Measurements from ENCODE around the gene TCL1A.
A peak's percentile ranks its signal among the peaks of the same experiment; 100 is the strongest.

The TCL1A gene

DNA sequence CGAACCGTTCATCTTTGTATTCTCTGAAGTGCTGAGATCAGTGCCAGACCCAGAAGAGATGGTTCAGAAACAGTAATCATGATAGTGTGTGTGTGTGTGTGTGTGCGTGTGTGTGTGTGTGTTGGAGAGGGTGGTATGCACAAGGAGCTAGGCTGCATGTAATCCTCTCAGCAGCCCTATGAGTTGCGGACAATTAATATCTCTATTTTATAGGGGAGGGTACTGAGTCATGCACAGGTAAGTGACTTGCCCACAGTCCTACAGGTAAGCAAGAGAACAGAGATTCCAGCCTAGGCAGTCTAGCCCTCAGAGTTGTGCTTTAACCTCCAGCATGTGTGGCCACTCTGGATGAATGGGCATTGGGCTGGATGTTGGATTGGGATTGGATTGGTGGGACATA is 27.9 kb upstream of the TCL1A start:
- Histone ChIP-seq H3K18ac (ENCODE audit: low read length) (no peak overlapping the region), H3K9me3 (replicated peaks in 1 of 2; ENCODE audit: control insufficient read depth in 2 of 2, insufficient read depth in 1 of 2, low read depth in 1 of 2, low read length in 2 of 2) (no peaks in the 10 kb centered on the region), H3K4me3 (ENCODE audit: low read length in 2 of 2) (no peak overlapping the region), H3K36me3 (replicated peaks in 1 of 2; ENCODE audit: control insufficient read depth in 2 of 2, insufficient read depth in 2 of 2, low read length in 2 of 2) (no peaks in the 10 kb centered on the region), H3K4me1 (ENCODE audit: control insufficient read depth in 2 of 2, insufficient read depth in 1 of 2, low read depth in 1 of 2, low read length in 2 of 2) (no peaks in the 10 kb centered on the region), H3K23ac (ENCODE audit: low read depth, low read length, poor library complexity) (no peak overlapping the region), H3K27ac (replicated peaks; ENCODE audit: low read length) (no peak overlapping the region), H3K4ac (ENCODE audit: low read length) (no peak overlapping the region), H3K79me1 (ENCODE audit: low read depth, low read length) (no peaks in the 10 kb centered on the region), H4K91ac (ENCODE audit: low read depth, low read length, poor library complexity) (no peak overlapping the region), H2AK5ac (ENCODE audit: low read depth, low read length) (no peak overlapping the region), H2AFZ (ENCODE audit: low read length) (no peak overlapping the region), H2BK120ac (ENCODE audit: low read depth, low read length) (no peak overlapping the region), H3K27me3 (ENCODE audit: control insufficient read depth in 3 of 3, insufficient read depth in 3 of 3, low read depth in 1 of 3, low read length in 3 of 3) (no peaks in the 10 kb centered on the region), H4K8ac (ENCODE audit: low read depth, low read length) (no peak overlapping the region), H2BK12ac (ENCODE audit: low read length) (no peak overlapping the region), H3K4me2 (ENCODE audit: insufficient read depth, low read length, poor library complexity, severe bottlenecking) (no peak overlapping the region), H3K9ac (ENCODE audit: low read depth, low read length, poor library complexity) (no peak overlapping the region), H2BK5ac (ENCODE audit: low read length) (no peak overlapping the region), H2BK15ac (ENCODE audit: low read length) (no peak overlapping the region), H3K14ac (ENCODE audit: low read length) (no peak overlapping the region)
- no peak for DNase-seq (ENCODE audit: low spot score)
- WGBS, 2 donors (ENCODE audit: extremely low coverage in 2 of 2, insufficient read length in 2 of 2, insufficient replicate concordance in 1 of 2) = no CpG with 5 or more reads among the region's 4 CpGs

DNA sequence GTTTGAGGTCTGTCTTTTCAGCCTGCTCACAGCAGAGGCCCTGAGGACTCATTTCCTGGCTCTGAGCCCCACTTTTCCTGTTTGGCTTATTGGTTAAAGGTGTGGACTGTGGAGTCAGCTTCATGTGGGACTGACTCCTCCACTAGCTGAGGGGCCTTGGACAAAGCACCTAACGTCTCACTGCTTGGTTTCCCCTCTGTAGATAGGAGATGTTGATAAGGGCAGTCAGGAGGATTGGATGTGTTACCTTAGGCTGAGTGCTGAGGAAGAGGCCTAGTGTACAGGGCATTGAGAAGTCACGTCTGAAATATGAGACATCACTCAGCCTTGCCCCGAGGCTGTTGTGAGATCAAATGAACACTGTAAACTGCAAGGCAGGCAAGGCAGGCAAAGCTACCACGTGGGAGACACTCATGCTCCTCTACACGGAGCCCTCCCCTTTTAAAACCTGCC is 27.1 kb upstream of the TCL1A start:
- H3K4me1 ChIP-seq (ENCODE audit: control insufficient read depth in 2 of 2, insufficient read depth in 1 of 2, low read depth in 1 of 2, low read length in 2 of 2) = no peaks in the 10 kb centered on the region
- H3K4me3 ChIP-seq (ENCODE audit: low read length in 2 of 2) = peak overlapping the region in 1 of 2 donors; percentile 9
- no peak overlapping the region for H2BK12ac ChIP-seq (ENCODE audit: low read length)
- H2AFZ ChIP-seq (ENCODE audit: low read length) = no peak overlapping the region
- H3K18ac ChIP-seq (ENCODE audit: low read length) = no peak overlapping the region
- no peaks in the 10 kb centered on the region for H3K79me1 ChIP-seq (ENCODE audit: low read depth, low read length)
- DNase-seq (ENCODE audit: low spot score) = no peak
- no peak overlapping the region for H3K4me2 ChIP-seq (ENCODE audit: insufficient read depth, low read length, poor library complexity, severe bottlenecking)
- H4K8ac ChIP-seq (ENCODE audit: low read depth, low read length) = no peak overlapping the region
- H3K27ac ChIP-seq (replicated peaks; ENCODE audit: low read length) = no peak overlapping the region
- H3K9ac ChIP-seq (ENCODE audit: low read depth, low read length, poor library complexity) = no peak overlapping the region
- H3K4ac ChIP-seq (ENCODE audit: low read length) = no peak overlapping the region
- no peaks in the 10 kb centered on the region for H3K9me3 ChIP-seq (replicated peaks in 1 of 2; ENCODE audit: control insufficient read depth in 2 of 2, insufficient read depth in 1 of 2, low read depth in 1 of 2, low read length in 2 of 2)
- no peak overlapping the region for H2BK15ac ChIP-seq (ENCODE audit: low read length)
- no peak overlapping the region for H2BK120ac ChIP-seq (ENCODE audit: low read depth, low read length)
- H3K14ac ChIP-seq (ENCODE audit: low read length) = no peak overlapping the region
- no peak overlapping the region for H4K91ac ChIP-seq (ENCODE audit: low read depth, low read length, poor library complexity)
- WGBS, 2 donors (ENCODE audit: extremely low coverage in 2 of 2, insufficient read length in 2 of 2, insufficient replicate concordance in 1 of 2) = no CpG with 5 or more reads among the region's 5 CpGs
- H3K23ac ChIP-seq (ENCODE audit: low read depth, low read length, poor library complexity) = no peak overlapping the region
- no peak overlapping the region for H2BK5ac ChIP-seq (ENCODE audit: low read length)
- no peaks in the 10 kb centered on the region for H3K27me3 ChIP-seq (ENCODE audit: control insufficient read depth in 3 of 3, insufficient read depth in 3 of 3, low read depth in 1 of 3, low read length in 3 of 3)
- H2AK5ac ChIP-seq (ENCODE audit: low read depth, low read length) = no peak overlapping the region
- H3K36me3 ChIP-seq (replicated peaks in 1 of 2; ENCODE audit: control insufficient read depth in 2 of 2, insufficient read depth in 2 of 2, low read length in 2 of 2) = no peaks in the 10 kb centered on the region

DNA sequence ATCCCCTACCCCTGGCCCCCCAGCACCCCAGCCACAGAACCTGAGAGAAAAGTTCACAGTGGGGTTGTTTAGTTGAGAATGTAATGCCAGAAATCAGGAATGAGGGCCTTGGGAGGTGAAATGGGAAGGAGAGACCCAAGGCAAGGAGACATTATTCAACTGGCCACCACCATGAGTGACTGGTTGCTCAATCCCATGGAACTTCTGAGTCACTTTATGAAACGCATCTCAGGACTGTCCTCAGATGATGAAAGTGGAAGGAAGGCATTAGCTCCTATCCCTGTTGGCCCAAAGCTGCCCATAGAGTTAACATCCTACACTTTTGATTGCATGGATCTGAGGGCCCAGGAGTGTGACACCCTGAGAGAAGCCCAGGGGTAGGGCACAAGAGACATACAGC is 25.4 kb upstream of the TCL1A start:
- H3K27me3 ChIP-seq (ENCODE audit: control insufficient read depth in 3 of 3, insufficient read depth in 3 of 3, low read depth in 1 of 3, low read length in 3 of 3) = no peaks in the 10 kb centered on the region
- H2BK5ac ChIP-seq (ENCODE audit: low read length) = no peak overlapping the region
- H3K36me3 ChIP-seq (replicated peaks in 1 of 2; ENCODE audit: control insufficient read depth in 2 of 2, insufficient read depth in 2 of 2, low read length in 2 of 2) = no peaks in the 10 kb centered on the region
- H3K9me3 ChIP-seq (replicated peaks in 1 of 2; ENCODE audit: control insufficient read depth in 2 of 2, insufficient read depth in 1 of 2, low read depth in 1 of 2, low read length in 2 of 2) = no peaks in the 10 kb centered on the region
- no peak overlapping the region for H3K4me2 ChIP-seq (ENCODE audit: insufficient read depth, low read length, poor library complexity, severe bottlenecking)
- no peaks in the 10 kb centered on the region for H3K4me1 ChIP-seq (ENCODE audit: control insufficient read depth in 2 of 2, insufficient read depth in 1 of 2, low read depth in 1 of 2, low read length in 2 of 2)
- no peak overlapping the region for H3K27ac ChIP-seq (replicated peaks; ENCODE audit: low read length)
- no peak overlapping the region for H2AFZ ChIP-seq (ENCODE audit: low read length)
- no peak overlapping the region for H2BK120ac ChIP-seq (ENCODE audit: low read depth, low read length)
- no peak overlapping the region for H3K4me3 ChIP-seq (ENCODE audit: low read length in 2 of 2)
- no peak overlapping the region for H3K23ac ChIP-seq (ENCODE audit: low read depth, low read length, poor library complexity)
- no peaks in the 10 kb centered on the region for H3K79me1 ChIP-seq (ENCODE audit: low read depth, low read length)
- no peak overlapping the region for H2BK12ac ChIP-seq (ENCODE audit: low read length)
- no peak overlapping the region for H4K91ac ChIP-seq (ENCODE audit: low read depth, low read length, poor library complexity)
- WGBS, 2 donors (ENCODE audit: extremely low coverage in 2 of 2, insufficient read length in 2 of 2, insufficient replicate concordance in 1 of 2) = no CpG with 5 or more reads among the region's 1 CpG
- H3K9ac ChIP-seq (ENCODE audit: low read depth, low read length, poor library complexity) = no peak overlapping the region
- no peak overlapping the region for H3K14ac ChIP-seq (ENCODE audit: low read length)
- H4K8ac ChIP-seq (ENCODE audit: low read depth, low read length) = no peak overlapping the region
- H3K18ac ChIP-seq (ENCODE audit: low read length) = no peak overlapping the region
- peak overlapping the region; percentile 52 for H2BK15ac ChIP-seq (ENCODE audit: low read length)
- H3K4ac ChIP-seq (ENCODE audit: low read length) = no peak overlapping the region
- no peak overlapping the region for H2AK5ac ChIP-seq (ENCODE audit: low read depth, low read length)
- no peak for DNase-seq (ENCODE audit: low spot score)

GRCh38 chr14:95733212-95733611 is 19.3 kb upstream of the TCL1A start:
- Histone ChIP-seq H2BK120ac (ENCODE audit: low read depth, low read length) (no peak overlapping the region), H2AK5ac (ENCODE audit: low read depth, low read length) (no peak overlapping the region), H3K27ac (replicated peaks; ENCODE audit: low read length) (no peak overlapping the region), H3K14ac (ENCODE audit: low read length) (no peak overlapping the region), H3K36me3 (replicated peaks in 1 of 2; ENCODE audit: control insufficient read depth in 2 of 2, insufficient read depth in 2 of 2, low read length in 2 of 2) (no peaks in the 10 kb centered on the region), H4K91ac (ENCODE audit: low read depth, low read length, poor library complexity) (no peak overlapping the region), H2BK15ac (ENCODE audit: low read length) (no peak overlapping the region), H3K27me3 (ENCODE audit: control insufficient read depth in 3 of 3, insufficient read depth in 3 of 3, low read depth in 1 of 3, low read length in 3 of 3) (no peaks in the 10 kb centered on the region), H3K4me2 (ENCODE audit: insufficient read depth, low read length, poor library complexity, severe bottlenecking) (no peak overlapping the region), H4K8ac (ENCODE audit: low read depth, low read length) (no peak overlapping the region), H2AFZ (ENCODE audit: low read length) (no peak overlapping the region), H3K4ac (ENCODE audit: low read length) (no peak overlapping the region), H3K23ac (ENCODE audit: low read depth, low read length, poor library complexity) (no peak overlapping the region), H3K4me1 (ENCODE audit: control insufficient read depth in 2 of 2, insufficient read depth in 1 of 2, low read depth in 1 of 2, low read length in 2 of 2) (no peaks in the 10 kb centered on the region), H3K18ac (ENCODE audit: low read length) (no peak overlapping the region), H2BK5ac (ENCODE audit: low read length) (no peak overlapping the region), H3K9me3 (replicated peaks in 1 of 2; ENCODE audit: control insufficient read depth in 2 of 2, insufficient read depth in 1 of 2, low read depth in 1 of 2, low read length in 2 of 2) (no peaks in the 10 kb centered on the region), H3K4me3 (ENCODE audit: low read length in 2 of 2) (no peak overlapping the region), H2BK12ac (ENCODE audit: low read length) (no peak overlapping the region), H3K79me1 (ENCODE audit: low read depth, low read length) (no peaks in the 10 kb centered on the region), H3K9ac (ENCODE audit: low read depth, low read length, poor library complexity) (no peak overlapping the region)
- DNase-seq (ENCODE audit: low spot score) = no peak
- no CpG with 5 or more reads among the region's 1 CpG for WGBS, 2 donors (ENCODE audit: extremely low coverage in 2 of 2, insufficient read length in 2 of 2, insufficient replicate concordance in 1 of 2)

Data from neuronal stem cell (in vitro differentiated cells).